Spinal cord (tissue), 10 donors: ENCODE data around the gene PLXNA2. TPM values are rescaled to one million over a fixed set of nuclear protein-coding genes. Genes with fewer than 3 reads are reported as not detected.

Experiments used
- DNase-seq, 6 donors: peaks; one replicate each; pipeline versions ENCODE4 v3.0.0 to v3.0.0-alpha.2; 2013 to 2015; ENCODE audit warnings: low spot score in 6 of 6, low read depth in 4 of 6
- H3K27ac ChIP-seq: one replicate; pipeline ENCODE4 v1.5.1; 2013; ENCODE audit warnings: low read depth, low read length, control low read depth
- H3K27me3 ChIP-seq: one replicate; pipeline ENCODE4 v1.6.1; 2013; ENCODE audit warnings: low read length; ENCODE audit not compliant: control insufficient read depth, insufficient read depth
- H3K36me3 ChIP-seq: one replicate; pipeline ENCODE4 v1.6.1; 2013; ENCODE audit warnings: low read length; ENCODE audit not compliant: control insufficient read depth, insufficient read depth
- H3K4me1 ChIP-seq: one replicate; pipeline ENCODE4 v1.6.1; 2013; ENCODE audit warnings: low read length; ENCODE audit not compliant: control insufficient read depth, insufficient read depth
- H3K4me3 ChIP-seq: one replicate; pipeline ENCODE4 v1.5.1; 2013; ENCODE audit warnings: low read depth, low read length, control low read depth
- H3K9me3 ChIP-seq: one replicate; pipeline ENCODE4 v1.6.1; 2013; ENCODE audit warnings: low read length; ENCODE audit not compliant: control insufficient read depth, insufficient read depth
- WGBS: methylation state at CpG from one replicate; pipeline ENCODE4 v1.1.5; 2013; ENCODE audit warnings: missing lambda C conversion rate; ENCODE audit not compliant: insufficient coverage; 5-methylcytosine and 5-hydroxymethylcytosine counted together
- polyA plus RNA-seq, 2 donors: library from polyadenylated mRNA; unstranded; fragments of 120-200 nt; gene quantifications; one replicate each; pipeline ENCODE4 v1.2.1, GENCODE V29; 2013; ENCODE audit not compliant: insufficient read length in 2 of 2
- total RNA-seq, 2 donors: library from RNA; depleted of rRNA in 1 of 2; stranded (reverse); fragments of 120-200 nt in 1 of 2; fragments of >200 nt in 1 of 2; gene quantifications; one replicate each; pipeline versions ENCODE4 v1.2.3 to v1.2.4, GENCODE V29; 2013 to 2014
- donor health status: healthy.

The PLXNA2 gene
- total and polyA plus RNA-seq, 4 donors = 22.0 to 52.8 (median 39.7) TPM

DNA sequence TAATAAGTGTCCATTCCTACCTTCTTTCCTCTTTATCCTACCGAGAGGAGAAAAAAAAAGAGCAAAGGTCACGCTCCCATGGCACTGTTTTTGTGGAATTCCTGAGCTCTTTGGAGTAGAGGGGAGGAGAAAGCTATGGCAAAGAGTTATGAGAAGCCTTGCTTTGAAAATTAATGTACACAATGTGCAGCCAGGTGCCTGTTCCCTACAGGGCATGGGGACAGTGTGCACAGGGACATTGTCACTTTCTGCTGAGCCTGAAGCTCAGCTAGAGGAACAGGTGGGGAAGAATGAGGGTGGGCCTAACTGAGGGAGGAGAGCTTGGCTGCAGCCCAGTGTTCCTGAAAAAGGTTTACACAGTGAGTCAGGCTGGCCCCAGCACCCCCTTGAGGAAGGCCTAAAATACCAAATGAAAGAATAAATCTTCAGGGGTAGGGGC lies 66.1 kb downstream of the PLXNA2 start:
- 67% methylated on average over 1 of the region's 2 CpGs for WGBS
- Histone ChIP-seq H3K36me3 (peaks cover 14% of the 10 kb centered on the region), H3K9me3 (no peaks in the 10 kb centered on the region), H3K27ac (no peak overlapping the region), H3K4me3 (no peak overlapping the region), H3K27me3 (no peaks in the 10 kb centered on the region), H3K4me1 (peaks cover 44% of the 10 kb centered on the region)
- DNase-seq = no peak

DNA sequence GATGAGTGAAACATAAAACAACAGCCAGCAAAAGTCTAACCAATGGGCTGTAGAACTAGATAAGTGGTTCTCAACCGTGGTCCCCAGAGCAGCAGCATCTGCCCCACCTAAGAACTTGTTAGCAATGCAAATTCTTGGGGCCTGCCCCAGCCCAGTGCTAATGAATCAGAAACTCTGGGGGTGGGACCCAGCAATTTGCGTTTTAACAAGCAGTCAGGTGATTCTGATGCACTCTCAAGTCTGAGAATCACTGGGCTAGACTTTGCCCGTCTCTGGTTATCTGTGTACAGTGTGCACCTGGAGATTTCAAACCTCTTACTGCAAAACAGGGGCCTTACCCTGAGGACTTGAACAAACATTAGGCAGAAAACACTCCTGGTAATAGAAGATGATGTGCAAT lies 66.5 kb downstream of the PLXNA2 start:
- Histone ChIP-seq H3K27me3 (no peaks in the 10 kb centered on the region), H3K4me1 (peaks cover 41% of the 10 kb centered on the region), H3K36me3 (peaks cover 14% of the 10 kb centered on the region), H3K27ac (no peak overlapping the region), H3K4me3 (no peak overlapping the region), H3K9me3 (no peaks in the 10 kb centered on the region)
- WGBS = 44% methylated on average over 3 of the region's 3 CpGs
- DNase-seq = no peak

DNA sequence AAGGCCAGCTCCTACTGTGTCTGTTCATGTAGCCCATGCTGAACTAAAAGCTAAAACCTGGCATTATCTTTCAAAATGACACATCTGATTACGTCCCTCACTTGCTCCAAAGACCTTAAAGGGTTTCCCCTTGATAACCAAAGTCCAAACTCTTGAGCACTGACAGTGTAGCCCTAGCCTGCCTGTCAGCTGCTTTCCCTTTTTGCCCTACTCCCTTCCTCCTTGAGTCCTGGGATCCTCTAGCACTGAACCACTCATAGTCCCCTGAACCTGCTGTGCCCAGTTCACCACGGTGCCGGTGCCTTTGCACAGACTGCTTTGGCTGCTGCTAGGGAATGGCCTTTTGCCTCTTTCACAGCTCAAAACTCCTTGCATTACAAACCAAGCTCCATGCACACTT lies 67.5 kb downstream of the PLXNA2 start:
- DNase-seq = no peak
- peaks cover 36% of the 10 kb centered on the region for H3K4me1 ChIP-seq

DNA sequence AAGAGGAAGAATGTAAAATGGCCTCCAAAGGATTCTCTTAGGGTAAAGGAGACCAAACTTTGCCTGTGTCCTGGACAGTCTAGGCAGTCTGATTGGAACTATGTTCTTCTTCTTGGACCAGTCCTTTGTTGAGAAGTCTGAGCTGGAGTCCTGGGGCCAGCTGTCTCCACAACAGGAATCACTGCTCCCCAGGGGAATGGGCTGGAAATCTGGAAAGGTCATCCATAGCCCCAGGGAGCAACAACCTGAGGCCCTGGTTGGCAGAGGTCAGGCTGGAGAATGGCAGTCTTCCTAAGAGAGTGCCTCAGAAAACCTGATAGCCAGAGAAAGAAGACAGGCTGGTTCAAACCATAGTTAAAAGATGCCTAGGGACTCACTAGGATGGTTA lies 68.7 kb downstream of the PLXNA2 start:
- no peak for DNase-seq
- Histone ChIP-seq H3K27ac (no peak overlapping the region), H3K4me3 (no peak overlapping the region), H3K4me1 (peaks cover 25% of the 10 kb centered on the region), H3K36me3 (peaks cover 11% of the 10 kb centered on the region), H3K9me3 (no peaks in the 10 kb centered on the region), H3K27me3 (no peaks in the 10 kb centered on the region)

More for the DNA sequence above, 67.5 kb downstream of the PLXNA2 start:
- H3K36me3 ChIP-seq = peaks cover 16% of the 10 kb centered on the region
- no peak overlapping the region for H3K27ac ChIP-seq
- 89% methylated on average over 3 of the region's 3 CpGs for WGBS
- no peak overlapping the region for H3K4me3 ChIP-seq
- H3K9me3 ChIP-seq = no peaks in the 10 kb centered on the region
- no peaks in the 10 kb centered on the region for H3K27me3 ChIP-seq

DNA sequence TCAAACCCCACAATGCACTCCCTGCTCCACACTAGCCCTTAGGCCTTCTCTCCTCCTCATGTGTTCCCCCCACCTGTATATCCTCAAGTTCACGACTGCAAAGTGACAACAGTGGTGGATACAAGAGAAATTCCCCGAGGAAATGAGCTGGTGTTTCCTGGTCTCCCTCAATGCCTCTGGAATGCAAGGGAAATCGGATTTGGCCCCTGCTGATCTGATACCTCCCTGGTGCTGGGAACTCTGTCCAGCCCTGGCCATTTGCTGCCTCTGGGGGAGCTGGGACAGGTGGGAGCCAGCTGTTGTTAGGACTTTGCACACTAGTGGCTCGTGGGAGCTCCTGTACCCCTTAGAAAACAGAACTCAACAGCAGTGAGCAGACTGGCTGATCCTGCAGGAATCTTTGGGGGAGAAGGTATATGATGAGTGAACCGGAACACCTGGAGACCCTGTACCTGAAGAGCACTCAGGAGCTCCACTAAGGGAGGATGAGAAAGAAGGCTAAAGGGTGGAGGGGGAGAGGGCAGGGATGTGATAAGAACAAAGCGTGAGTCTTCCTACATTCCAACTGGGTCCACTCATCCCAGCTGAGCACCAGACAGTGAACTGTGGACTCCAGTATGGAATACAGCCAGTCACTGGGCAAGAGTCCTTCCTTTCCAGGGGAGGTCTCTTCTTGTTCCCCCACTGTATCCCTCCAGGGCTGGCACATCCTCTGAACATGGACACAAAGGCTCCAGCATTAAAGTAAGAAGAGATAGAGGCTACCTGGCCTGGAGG lies 69.3 kb downstream of the PLXNA2 start:
- no peak overlapping the region for H3K4me3 ChIP-seq
- no peaks in the 10 kb centered on the region for H3K27me3 ChIP-seq
- H3K27ac ChIP-seq = no peak overlapping the region
- no peak for DNase-seq
- H3K36me3 ChIP-seq = peaks cover 11% of the 10 kb centered on the region
- H3K9me3 ChIP-seq = no peaks in the 10 kb centered on the region
- H3K4me1 ChIP-seq = peaks cover 24% of the 10 kb centered on the region
- WGBS = 89% methylated on average over 4 of the region's 6 CpGs

DNA sequence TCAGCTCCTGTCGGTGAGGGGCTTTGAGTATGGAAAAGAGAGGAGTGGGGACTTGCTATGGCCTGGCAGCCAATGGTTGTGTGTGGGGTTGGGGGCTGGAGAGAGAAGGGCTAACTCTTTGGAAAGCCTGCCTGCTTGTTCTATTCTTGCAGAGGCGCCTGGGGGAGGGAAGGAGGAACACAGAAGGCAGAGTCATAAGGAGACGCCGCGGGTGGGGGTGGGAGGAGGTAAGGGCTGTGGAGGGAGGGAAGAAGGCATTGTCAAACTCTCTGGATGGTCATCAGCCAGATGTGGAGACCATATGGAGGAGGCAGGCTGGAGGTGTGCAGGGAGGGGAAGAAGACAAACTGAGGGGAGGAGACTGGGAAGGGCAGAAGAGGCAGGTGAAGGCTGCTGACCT lies 70.0 kb downstream of the PLXNA2 start:
- DNase-seq = no peak
- no peak overlapping the region for H3K4me3 ChIP-seq
- no peaks in the 10 kb centered on the region for H3K27me3 ChIP-seq
- no peaks in the 10 kb centered on the region for H3K9me3 ChIP-seq
- H3K4me1 ChIP-seq = peaks cover 17% of the 10 kb centered on the region
- 54% methylated on average over 5 of the region's 5 CpGs for WGBS
- no peak overlapping the region for H3K27ac ChIP-seq
- peaks cover 11% of the 10 kb centered on the region for H3K36me3 ChIP-seq

DNA sequence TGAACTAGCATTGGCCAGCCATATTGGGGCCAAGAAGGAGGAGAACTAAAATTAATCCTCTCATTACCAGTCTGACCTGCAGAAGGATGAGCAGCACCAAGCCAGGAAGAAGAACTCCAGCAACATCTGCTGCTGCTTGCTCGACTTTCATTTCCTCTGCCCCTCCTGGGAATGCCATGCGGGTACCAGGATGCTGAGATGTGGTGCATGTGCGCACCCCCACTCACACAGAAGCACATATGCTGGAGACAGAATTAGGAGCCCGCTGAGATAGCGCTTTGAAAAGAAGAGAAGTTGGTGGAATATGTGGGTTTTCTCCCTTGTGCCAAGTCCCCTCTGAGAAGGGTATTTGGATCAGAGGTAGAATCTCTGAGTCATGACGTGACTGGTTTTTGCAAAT lies 70.4 kb downstream of the PLXNA2 start:
- Histone ChIP-seq H3K4me1 (peaks cover 12% of the 10 kb centered on the region), H3K36me3 (peaks cover 11% of the 10 kb centered on the region), H3K27ac (no peak overlapping the region), H3K9me3 (no peaks in the 10 kb centered on the region), H3K27me3 (no peaks in the 10 kb centered on the region), H3K4me3 (no peak overlapping the region)
- DNase-seq = no peak
- WGBS = 97% methylated on average over 2 of the region's 6 CpGs

DNA sequence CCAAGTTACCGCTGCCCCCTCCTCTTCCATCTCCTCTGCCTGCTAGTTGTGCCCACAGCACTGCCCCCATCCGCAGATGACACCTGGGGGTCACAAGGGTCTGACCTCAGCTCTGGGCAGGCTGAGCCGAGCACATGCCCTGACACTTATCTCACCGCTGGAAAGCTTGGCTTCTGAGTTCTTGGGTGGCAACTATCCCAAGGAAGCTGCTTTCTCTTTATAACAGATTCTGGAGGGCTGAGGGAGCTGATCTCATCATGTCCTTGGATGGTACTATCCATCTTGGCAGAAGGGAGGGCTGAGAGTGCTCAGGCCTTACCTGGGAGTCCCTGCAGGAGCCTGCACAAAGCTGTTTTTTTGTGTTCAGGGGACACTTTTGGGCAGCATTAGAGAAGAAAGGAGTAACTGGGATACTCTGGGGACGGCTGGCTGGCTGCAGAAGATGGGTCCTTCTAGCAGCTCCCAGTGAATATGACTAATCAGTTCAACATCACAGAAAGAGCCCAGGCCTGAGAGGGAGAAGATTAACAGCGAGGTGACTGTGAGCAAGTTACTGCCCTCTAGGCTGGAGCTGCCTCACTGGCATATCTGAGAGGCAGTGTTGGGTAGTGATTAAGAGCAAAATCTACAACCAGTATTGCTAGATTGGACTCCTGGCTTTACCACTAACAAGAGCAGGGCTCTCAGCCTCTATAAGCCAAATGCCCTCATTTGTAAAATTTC lies 71.6 kb downstream of the PLXNA2 start:
- H3K4me1 ChIP-seq = peaks cover 9% of the 10 kb centered on the region

DNA sequence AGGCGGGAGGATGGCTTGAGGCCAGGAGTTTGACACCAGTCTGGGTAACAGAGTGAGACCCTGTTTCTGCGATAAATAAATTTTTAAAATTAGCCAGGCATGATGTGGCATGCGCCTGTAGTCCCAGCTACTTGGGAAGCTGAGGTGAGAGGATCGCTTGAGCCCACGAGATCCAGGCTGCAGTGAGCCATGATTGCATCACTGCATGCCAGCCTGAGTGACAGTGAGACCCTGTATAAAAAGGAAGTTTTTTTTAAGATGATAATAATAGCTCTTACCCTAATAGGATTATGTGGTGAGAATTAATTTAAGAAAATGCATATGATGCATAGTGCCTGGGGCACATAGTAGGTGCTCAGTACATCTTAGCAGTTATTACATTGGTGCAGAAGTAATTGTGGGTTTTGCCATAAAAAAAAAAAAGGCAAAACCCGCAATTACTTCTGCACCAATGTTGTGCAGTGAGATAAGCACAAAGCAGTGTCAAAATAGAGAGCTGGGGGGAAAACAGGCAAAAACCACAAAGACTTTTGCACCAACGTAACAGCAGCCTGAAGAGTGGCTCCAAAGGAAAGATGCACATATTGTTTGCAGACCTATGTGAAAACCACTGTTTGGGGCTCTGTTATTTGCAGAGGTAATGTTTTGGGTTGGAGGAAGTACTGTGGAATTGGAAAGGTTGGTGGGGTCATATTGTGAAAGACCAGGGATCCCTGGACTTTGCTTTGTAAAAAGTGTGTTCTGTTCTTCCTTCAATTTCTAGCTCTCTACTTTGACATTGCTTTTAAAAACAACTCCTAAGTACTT lies 72.4 kb downstream of the PLXNA2 start:
- DNase-seq = no peak

More for the DNA sequence above, 71.6 kb downstream of the PLXNA2 start:
- H3K9me3 ChIP-seq = no peaks in the 10 kb centered on the region
- no peak overlapping the region for H3K27ac ChIP-seq
- H3K27me3 ChIP-seq = no peaks in the 10 kb centered on the region
- H3K36me3 ChIP-seq = peaks cover 11% of the 10 kb centered on the region
- 61% methylated on average over 3 of the region's 6 CpGs for WGBS
- no peak for DNase-seq
- H3K4me3 ChIP-seq = no peak overlapping the region

More for the DNA sequence above, 72.4 kb downstream of the PLXNA2 start:
- H3K9me3 ChIP-seq = no peaks in the 10 kb centered on the region
- peaks cover 13% of the 10 kb centered on the region for H3K4me1 ChIP-seq
- H3K27me3 ChIP-seq = no peaks in the 10 kb centered on the region
- H3K4me3 ChIP-seq = no peak overlapping the region
- no peak overlapping the region for H3K27ac ChIP-seq
- H3K36me3 ChIP-seq = peaks cover 11% of the 10 kb centered on the region
- 85% methylated on average over 7 of the region's 7 CpGs for WGBS
